ENCODE results near the gene MYO5A. TPM values are rescaled to one million over a fixed set of nuclear protein-coding genes. Genes with fewer than 3 reads are reported as not detected.
A peak's percentile ranks its signal among the peaks of the same experiment; 100 is the strongest.

The MYO5A gene
- total RNA-seq, 1 experiment from 2014 or later, result 21.8 TPM

DNA sequence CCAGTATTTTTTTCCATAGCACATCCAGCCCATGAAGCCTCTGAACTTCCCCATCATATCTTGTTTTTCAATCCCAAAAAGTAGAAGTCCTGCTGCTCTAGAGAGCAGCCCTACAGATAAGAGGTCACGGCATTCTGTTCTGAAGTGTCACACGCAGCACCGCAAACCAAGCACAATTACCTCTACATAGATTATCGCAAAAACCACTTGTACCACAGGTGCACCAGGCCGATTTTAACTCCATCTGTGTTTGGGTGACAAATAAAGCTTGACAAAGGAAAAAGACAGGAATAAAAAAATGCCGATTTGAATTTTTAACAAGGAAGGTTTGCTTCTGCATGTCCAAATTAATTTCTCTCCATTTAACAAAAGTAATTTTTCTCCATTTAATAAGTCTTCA is 113.7 kb downstream of the MYO5A start:
- no peak overlapping the region for H4K5ac ChIP-seq (ENCODE audit: insufficient read length, low read depth, low read length)
- Mint-ChIP-seq H3K4me1 (peaks cover 5 to 7% of the 10 kb centered on the region in 2 experiments), H3K27ac (0 out of 7 replicates have a peak overlapping the region, but pooled peaks of 1 of the 3 experiments have one; percentile 6), H3K4me3 (no peak overlapping the region), H3K27me3 (ENCODE audit: low read depth) (no peaks in the 10 kb centered on the region), H3K9me3 (no peaks in the 10 kb centered on the region), H3K36me3 (ENCODE audit: insufficient read depth in 1 of 3, low read depth in 3 of 3) (no peaks in the 10 kb centered on the region)
- no peak overlapping the region for H3K27ac ChIP-seq (ENCODE audit: insufficient read length, low read depth, low read length)
- no peaks in the 10 kb centered on the region for H3K79me1 ChIP-seq (ENCODE audit: insufficient read depth, low read depth, low read length, poor library complexity, severe bottlenecking)
- DNase-seq, result no peak
- H4K20me1 ChIP-seq (ENCODE audit: control insufficient read depth, insufficient read depth, insufficient read length), result peaks cover 2% of the 10 kb centered on the region
- H2BK15ac ChIP-seq (ENCODE audit: low read depth, low read length), result no peak overlapping the region
- no peak overlapping the region for H2BK12ac ChIP-seq (ENCODE audit: insufficient read length, low read depth, low read length)
- H3K56ac ChIP-seq (ENCODE audit: insufficient read length, low read depth, low read length), result no peak overlapping the region
- H2AFZ ChIP-seq (ENCODE audit: low read length), result no peak overlapping the region
- no peaks in the 10 kb centered on the region for H3K9me3 ChIP-seq (ENCODE audit: control insufficient read depth, low read depth, low read length)
- no peak overlapping the region for H3K14ac ChIP-seq (ENCODE audit: insufficient read depth, low read length)
- no peak overlapping the region for H2BK20ac ChIP-seq (ENCODE audit: low read depth, low read length, poor library complexity, severe bottlenecking)
- TF ChIP-seq, protein P1, sequence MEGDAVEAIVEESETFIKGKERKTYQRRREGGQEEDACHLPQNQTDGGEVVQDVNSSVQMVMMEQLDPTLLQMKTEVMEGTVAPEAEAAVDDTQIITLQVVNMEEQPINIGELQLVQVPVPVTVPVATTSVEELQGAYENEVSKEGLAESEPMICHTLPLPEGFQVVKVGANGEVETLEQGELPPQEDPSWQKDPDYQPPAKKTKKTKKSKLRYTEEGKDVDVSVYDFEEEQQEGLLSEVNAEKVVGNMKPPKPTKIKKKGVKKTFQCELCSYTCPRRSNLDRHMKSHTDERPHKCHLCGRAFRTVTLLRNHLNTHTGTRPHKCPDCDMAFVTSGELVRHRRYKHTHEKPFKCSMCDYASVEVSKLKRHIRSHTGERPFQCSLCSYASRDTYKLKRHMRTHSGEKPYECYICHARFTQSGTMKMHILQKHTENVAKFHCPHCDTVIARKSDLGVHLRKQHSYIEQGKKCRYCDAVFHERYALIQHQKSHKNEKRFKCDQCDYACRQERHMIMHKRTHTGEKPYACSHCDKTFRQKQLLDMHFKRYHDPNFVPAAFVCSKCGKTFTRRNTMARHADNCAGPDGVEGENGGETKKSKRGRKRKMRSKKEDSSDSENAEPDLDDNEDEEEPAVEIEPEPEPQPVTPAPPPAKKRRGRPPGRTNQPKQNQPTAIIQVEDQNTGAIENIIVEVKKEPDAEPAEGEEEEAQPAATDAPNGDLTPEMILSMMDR (conservative IDR thresholded peaks at IDR 0.05), result no peak
- no peak overlapping the region for H3K23ac ChIP-seq (ENCODE audit: insufficient read length, low read depth, low read length)
- H3K79me2 ChIP-seq (ENCODE audit: insufficient read depth, low read length), result no peaks in the 10 kb centered on the region
- no CpG with 5 or more reads among the region's 6 CpGs for WGBS (ENCODE audit: extremely low coverage, insufficient read length, low lambda C conversion rate)
- H2BK120ac ChIP-seq (ENCODE audit: low read depth, low read length, poor library complexity, severe bottlenecking), result no peak overlapping the region
- no peak overlapping the region for H3K9ac ChIP-seq (ENCODE audit: extremely low read depth, insufficient read length, low read length)
- H3K4me2 ChIP-seq (ENCODE audit: insufficient read depth, insufficient read length, low read length), result no peak overlapping the region
- H2AK5ac ChIP-seq (ENCODE audit: insufficient read length, low read length), result no peak overlapping the region
- no peak overlapping the region for H4K8ac ChIP-seq (replicated peaks; ENCODE audit: insufficient read length, low read depth, low read length)
- H4K91ac ChIP-seq (ENCODE audit: insufficient read length, low read depth, low read length), result no peak overlapping the region
- no peak overlapping the region for H3T11ph ChIP-seq (ENCODE audit: low read length)
- H2BK5ac ChIP-seq (ENCODE audit: insufficient read length, low read length), result no peak overlapping the region
- H3K27me3 ChIP-seq (ENCODE audit: insufficient read depth, low read length), result no peaks in the 10 kb centered on the region
- no peak overlapping the region for H3K18ac ChIP-seq (ENCODE audit: insufficient read length, low read depth, low read length)
- peaks cover 2% of the 10 kb centered on the region; the same call in 1 of the 2 replicates for H3K4me1 ChIP-seq (ENCODE audit: insufficient read depth, low read length)
- H3K4ac ChIP-seq (ENCODE audit: low read depth, low read length), result no peak overlapping the region
- H3K23me2 ChIP-seq (ENCODE audit: insufficient read length, low read depth, low read length, poor library complexity, severe bottlenecking), result no peaks in the 10 kb centered on the region
